ENCODE measurements around the gene F8. TPM values are rescaled to one million over a fixed set of nuclear protein-coding genes. Genes with fewer than 3 reads are reported as not detected.
A peak's percentile ranks its signal among the peaks of the same experiment; 100 is the strongest.

The F8 gene
- total and polyA plus RNA-seq, 9 of the 15 experiments (the other 6 are each of a cell fraction or from before 2014, with no cell fraction given) = 0.41 to 3.8 (median 0.91) TPM

DNA sequence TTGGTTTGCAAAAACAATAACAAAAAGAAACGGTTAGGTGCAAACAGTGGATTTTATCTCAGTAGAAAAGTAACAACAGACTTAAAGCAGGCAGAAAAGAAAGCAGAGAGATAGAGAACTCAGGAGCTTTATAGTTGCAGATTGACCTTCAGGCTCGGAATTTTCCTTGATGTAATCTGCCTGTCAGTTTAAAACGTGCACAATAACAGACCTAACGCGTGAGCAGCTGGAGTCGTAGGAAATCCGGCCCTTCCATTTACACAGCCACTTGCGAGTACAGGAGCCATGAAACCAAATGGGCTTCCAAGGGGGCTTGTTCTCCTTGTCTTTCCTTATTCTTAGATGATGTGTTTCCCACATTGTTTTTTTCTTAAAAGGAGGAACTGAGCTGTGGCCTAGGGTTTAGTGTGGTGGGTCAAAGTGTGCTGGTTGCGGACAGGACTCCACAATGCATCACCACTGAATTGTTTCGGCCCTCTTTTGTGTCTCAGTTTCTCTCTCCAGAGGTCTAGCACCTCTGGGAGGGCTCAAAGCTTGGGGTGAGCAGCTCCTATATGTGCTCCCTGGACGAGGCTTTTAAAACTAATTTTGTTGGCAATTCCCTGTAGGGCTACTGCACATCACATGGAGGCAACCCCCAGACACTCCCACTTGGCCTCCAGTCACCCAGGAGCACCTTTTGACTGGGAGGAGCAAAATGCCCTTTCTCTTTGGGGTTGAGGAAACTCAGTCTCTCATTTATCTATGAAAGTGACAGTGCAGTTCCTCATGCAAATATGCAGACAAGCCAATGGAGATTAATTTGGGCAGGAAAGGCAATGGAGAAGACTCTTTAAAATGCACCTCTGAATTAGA is 203.4 kb downstream of the F8 start (continued):
- TF ChIP-seq, protein P1, sequence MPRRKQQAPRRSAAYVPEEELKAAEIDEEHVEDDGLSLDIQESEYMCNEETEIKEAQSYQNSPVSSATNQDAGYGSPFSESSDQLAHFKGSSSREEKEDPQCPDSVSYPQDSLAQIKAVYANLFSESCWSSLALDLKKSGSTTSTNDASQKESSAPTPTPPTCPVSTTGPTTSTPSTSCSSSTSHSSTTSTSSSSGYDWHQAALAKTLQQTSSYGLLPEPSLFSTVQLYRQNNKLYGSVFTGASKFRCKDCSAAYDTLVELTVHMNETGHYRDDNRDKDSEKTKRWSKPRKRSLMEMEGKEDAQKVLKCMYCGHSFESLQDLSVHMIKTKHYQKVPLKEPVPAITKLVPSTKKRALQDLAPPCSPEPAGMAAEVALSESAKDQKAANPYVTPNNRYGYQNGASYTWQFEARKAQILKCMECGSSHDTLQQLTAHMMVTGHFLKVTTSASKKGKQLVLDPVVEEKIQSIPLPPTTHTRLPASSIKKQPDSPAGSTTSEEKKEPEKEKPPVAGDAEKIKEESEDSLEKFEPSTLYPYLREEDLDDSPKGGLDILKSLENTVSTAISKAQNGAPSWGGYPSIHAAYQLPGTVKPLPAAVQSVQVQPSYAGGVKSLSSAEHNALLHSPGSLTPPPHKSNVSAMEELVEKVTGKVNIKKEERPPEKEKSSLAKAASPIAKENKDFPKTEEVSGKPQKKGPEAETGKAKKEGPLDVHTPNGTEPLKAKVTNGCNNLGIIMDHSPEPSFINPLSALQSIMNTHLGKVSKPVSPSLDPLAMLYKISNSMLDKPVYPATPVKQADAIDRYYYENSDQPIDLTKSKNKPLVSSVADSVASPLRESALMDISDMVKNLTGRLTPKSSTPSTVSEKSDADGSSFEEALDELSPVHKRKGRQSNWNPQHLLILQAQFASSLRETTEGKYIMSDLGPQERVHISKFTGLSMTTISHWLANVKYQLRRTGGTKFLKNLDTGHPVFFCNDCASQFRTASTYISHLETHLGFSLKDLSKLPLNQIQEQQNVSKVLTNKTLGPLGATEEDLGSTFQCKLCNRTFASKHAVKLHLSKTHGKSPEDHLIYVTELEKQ (CRISPR knock-in tag; IDR thresholded peaks at IDR 0.05) = no peak
- TF ChIP-seq ATF7 (IDR thresholded peaks at IDR 0.05) (peak; percentile 28; the same call in 1 of the 2 replicates), NFIC (IDR thresholded peaks at IDR 0.05) (0 out of 2 replicates have a peak, but pooled peaks have one; percentile 5), NCOA1 (IDR thresholded peaks at IDR 0.05; ENCODE audit: low read depth) (0 out of 2 replicates have a peak, but pooled peaks have one; percentile 24), ASH1L (IDR thresholded peaks at IDR 0.05; ENCODE audit: borderline replicate concordance, low read depth, partially characterized antibody) (no peak), BCL6 (CRISPR knock-in tag; IDR thresholded peaks at IDR 0.05) (no peak), KAT7 (CRISPR knock-in tag; IDR thresholded peaks at IDR 0.05; ENCODE audit: borderline replicate concordance) (no peak), ZNF785 (CRISPR knock-in tag; IDR thresholded peaks at IDR 0.05) (no peak), EWSR1 (IDR thresholded peaks at IDR 0.05; ENCODE audit: borderline replicate concordance, low read depth, partially characterized antibody) (no peak), NEUROD1 (IDR thresholded peaks at IDR 0.05; ENCODE audit: borderline replicate concordance, low read depth, low read length, partially characterized antibody) (no peak), ARNT (IDR thresholded peaks at IDR 0.05) (0 out of 4 replicates have a peak, but pooled peaks of 1 of the 2 experiments have one; percentile 12), TBL1XR1 (IDR thresholded peaks at IDR 0.05; ENCODE audit: low read length in 2 of 2) (peak in 1 of 2 experiments; percentile 11; a peak in 1 of 4 replicates), MIER1 (IDR thresholded peaks at IDR 0.05; ENCODE audit: low read depth) (no peak)
- TF ChIP-seq, protein P2, sequence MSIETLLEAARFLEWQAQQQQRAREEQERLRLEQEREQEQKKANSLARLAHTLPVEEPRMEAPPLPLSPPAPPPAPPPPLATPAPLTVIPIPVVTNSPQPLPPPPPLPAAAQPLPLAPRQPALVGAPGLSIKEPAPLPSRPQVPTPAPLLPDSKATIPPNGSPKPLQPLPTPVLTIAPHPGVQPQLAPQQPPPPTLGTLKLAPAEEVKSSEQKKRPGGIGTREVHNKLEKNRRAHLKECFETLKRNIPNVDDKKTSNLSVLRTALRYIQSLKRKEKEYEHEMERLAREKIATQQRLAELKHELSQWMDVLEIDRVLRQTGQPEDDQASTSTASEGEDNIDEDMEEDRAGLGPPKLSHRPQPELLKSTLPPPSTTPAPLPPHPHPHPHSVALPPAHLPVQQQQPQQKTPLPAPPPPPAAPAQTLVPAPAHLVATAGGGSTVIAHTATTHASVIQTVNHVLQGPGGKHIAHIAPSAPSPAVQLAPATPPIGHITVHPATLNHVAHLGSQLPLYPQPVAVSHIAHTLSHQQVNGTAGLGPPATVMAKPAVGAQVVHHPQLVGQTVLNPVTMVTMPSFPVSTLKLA (conservative IDR thresholded peaks at IDR 0.05) = peak; percentile 49 to 68; a peak in 2 of 4 replicates
- TF ChIP-seq, protein P3, sequence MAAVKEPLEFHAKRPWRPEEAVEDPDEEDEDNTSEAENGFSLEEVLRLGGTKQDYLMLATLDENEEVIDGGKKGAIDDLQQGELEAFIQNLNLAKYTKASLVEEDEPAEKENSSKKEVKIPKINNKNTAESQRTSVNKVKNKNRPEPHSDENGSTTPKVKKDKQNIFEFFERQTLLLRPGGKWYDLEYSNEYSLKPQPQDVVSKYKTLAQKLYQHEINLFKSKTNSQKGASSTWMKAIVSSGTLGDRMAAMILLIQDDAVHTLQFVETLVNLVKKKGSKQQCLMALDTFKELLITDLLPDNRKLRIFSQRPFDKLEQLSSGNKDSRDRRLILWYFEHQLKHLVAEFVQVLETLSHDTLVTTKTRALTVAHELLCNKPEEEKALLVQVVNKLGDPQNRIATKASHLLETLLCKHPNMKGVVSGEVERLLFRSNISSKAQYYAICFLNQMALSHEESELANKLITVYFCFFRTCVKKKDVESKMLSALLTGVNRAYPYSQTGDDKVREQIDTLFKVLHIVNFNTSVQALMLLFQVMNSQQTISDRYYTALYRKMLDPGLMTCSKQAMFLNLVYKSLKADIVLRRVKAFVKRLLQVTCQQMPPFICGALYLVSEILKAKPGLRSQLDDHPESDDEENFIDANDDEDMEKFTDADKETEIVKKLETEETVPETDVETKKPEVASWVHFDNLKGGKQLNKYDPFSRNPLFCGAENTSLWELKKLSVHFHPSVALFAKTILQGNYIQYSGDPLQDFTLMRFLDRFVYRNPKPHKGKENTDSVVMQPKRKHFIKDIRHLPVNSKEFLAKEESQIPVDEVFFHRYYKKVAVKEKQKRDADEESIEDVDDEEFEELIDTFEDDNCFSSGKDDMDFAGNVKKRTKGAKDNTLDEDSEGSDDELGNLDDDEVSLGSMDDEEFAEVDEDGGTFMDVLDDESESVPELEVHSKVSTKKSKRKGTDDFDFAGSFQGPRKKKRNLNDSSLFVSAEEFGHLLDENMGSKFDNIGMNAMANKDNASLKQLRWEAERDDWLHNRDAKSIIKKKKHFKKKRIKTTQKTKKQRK (IDR thresholded peaks at IDR 0.05; ENCODE audit: borderline replicate concordance, low read depth, low read length) = no peak

All from K562 (cell line).